Suppressor macrophage (primary cell): ENCODE data around the gene STK17B.
"Not testable (repeated sequence)": the region's sequence is repeated elsewhere in the genome, so short reads cannot be mapped to it uniquely, and the experiment has no call there.

Experiments used
- DNase-seq, 4 experiments: peaks; one replicate each; pipeline ENCODE4 v3.0.0-alpha.2; 2020 to 2022
- total RNA-seq, 17 experiments: gene quantifications; one replicate each; lab custom pipeline; 2026; ENCODE audit warnings: mixed read lengths in 6 of 17, inconsistent platforms in 3 of 17; lab: John Stamatoyannopoulos, UW

Gene STK17B
- total RNA-seq, result 46.0 to 223 (median 98.0) reads per million in 17 experiments

DNA sequence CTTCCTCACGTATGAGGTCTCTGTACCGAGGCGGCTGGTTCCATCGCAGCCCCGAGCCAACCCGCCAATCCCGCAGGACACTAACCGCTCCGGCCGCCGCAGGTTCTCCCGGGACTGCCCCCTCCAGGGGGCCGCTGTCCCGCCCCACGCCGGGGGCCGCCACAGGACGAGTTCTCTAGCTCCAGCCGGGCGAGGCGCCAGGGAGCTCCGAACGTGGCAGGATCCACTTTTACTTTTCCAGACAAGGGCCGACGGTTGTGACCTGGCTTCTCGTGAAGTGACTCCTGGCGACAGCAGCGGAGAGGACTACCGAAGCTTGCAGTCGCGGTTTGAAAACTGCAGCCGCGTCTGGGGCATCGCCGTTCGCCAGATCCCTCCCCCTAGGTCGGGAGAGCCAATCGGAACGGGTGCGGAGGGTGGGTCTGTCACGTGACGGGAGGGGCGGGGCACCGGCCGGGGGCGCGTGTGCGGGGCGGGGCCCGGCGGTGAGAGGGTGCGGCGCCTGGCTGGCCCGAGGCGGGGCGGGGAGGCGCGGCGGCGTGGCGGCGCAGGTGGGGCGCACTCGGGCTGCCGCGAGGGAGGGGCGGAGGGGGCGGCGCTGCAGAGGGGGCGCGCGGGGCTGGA lies at the start of gene STK17B:
TSS of gene STK17B (minus strand) at position 331 of the 624 bp plus-strand sequence. CDS start 8,195 bp downstream, outside the sequence.
- DNase-seq, result peak; percentile 96 to 98 (median 98)

DNA sequence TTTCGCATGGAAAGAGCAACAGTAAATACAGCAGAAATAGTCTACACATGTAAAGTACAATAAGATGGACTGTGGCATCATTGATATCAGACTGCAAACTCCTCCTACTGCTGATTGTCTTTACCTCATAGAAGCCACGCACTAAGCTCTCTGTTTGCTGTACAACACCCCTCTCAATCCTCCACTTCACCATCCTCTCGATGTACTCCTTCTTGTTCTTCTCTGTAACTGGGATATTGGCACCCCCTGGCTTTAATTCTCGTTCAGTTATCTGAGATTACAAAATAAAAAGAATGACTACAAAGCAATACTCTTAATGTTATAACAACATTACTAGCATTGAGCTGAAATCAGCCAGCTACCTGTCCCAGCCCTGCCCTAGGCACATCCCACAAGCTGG lies 49.3 kb upstream of the STK17B start:
- no peak for DNase-seq

DNA sequence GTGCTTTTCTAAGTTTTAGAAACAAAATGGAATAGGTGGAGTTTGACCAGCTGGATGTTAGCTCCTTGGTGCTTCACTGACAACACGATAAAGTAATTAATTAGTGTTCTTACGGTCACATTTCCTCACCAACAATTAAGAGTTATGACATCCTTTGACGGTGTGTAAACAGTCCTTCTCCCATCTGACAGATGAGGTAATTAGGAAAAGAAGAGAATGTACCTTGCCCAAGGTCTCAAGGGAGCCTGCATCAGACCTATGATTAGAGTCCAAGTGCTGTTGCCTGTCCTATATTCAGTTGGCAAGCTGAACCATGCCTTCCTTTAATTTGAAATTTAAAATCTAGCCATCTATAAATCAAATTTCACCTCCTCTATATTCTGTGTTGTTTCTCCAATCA lies 48.3 kb upstream of the STK17B start:
- DNase-seq, result no peak

DNA sequence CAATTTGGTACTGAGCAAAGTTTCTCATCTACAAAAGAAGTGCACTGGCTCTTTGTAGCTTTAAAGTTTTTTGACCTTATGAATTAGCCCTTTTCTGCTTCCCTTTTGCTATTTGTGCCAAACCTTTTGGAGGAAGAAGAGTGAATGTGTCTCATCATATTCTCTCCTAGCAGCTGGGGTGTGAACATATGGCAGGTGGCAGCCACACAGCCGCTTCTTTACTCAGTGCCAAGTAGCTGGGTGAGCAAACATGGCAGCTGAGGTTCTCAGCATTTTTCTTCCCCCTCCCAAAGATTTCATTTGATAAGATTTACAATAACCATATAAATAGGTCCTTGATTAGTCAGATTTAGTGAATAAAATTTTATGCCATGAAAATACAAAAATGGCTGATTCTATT lies 46.7 kb upstream of the STK17B start:
- peak in 2 of 4 experiments; percentile 8 to 16 for DNase-seq

DNA sequence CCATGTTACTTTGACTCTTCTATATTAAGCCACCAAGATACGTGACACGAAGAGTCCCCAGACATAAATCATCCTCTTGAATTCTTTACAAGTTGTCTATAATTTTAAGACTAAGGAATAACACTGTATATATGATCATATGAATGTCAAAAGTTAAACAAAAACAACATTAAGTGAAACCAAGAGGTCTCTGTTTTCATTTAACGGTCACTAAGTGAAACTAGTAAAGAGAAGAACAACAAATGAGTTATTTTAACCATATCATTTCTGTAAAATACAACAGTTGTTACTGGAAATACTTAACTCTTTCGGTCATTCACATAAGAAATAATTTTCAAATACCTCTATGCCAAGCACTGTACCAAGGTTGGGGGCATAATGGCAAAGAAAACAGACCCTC lies 45.7 kb upstream of the STK17B start:
- no peak for DNase-seq

DNA sequence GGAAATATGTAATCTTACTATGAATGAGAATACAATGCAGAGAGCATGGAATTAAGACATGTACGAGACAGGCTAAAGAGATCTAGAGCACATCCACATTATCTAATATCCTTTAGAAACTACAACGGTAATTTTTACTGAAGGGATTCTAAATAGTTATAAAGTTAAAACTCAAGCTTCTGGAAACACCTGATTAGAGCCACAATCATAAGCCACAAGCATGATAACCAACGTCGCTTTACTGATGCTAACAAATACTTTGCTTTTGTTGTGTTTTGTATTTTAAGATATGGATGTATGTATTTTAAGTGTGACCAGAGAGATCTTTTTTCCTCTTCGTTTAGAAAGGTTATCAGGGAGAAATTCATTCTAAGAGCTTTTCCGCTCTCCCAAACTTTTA lies 44.0 kb upstream of the STK17B start:
- no peak for DNase-seq

DNA sequence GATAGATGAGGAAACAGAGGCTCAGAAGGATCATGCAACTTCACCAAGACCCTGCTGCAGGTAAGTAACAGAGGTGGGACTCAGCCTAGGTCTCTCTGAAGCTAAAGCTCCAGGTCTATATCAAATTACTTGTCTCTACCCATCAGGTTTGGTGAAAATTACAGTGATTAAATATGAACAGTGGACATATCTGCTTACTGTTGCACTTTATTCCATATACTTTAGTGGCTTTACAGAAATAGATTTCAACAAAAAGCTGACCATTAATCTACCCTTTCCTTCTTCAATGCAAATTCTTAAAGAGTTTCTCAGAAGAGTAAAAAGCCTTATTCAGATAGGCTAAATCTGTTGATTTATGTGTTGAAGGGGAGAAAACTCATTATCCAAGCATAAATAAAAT lies 42.8 kb upstream of the STK17B start:
- no peak for DNase-seq

DNA sequence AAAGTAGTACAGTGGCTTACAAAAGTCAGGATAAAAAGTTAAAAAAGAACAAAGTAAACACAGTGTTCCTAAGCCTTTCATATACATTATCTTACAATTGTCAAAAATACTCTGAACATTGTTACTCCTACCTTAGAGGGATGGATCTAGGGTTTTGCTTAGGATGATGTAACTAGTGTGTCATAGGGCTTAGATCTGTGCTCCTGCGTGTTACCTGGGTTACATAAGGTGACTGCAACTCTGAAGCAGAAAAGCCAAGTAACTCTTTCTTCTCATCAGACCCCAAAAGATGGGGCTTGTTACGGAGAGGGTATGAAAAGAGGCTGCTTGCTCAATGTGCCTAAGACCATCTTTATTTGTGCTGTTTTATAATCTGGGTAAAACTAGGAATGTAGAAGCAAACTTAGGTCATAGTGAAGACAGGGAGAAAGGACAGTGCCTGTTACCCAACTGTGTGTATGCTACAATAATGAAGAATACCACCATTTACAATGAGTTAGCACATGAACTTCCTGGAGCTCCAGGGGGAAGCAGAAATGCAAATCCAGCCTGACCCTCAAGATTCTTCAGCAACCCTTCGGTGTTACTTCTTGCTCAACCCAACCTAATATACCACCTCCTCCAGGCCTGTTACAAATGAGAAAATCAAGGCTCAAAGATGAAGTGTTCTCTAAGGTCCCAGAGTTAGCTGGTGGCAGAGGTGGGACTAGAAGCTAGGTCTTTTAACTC lies 42.0 kb upstream of the STK17B start:
- peak; percentile 25 to 72 (median 41) for DNase-seq

DNA sequence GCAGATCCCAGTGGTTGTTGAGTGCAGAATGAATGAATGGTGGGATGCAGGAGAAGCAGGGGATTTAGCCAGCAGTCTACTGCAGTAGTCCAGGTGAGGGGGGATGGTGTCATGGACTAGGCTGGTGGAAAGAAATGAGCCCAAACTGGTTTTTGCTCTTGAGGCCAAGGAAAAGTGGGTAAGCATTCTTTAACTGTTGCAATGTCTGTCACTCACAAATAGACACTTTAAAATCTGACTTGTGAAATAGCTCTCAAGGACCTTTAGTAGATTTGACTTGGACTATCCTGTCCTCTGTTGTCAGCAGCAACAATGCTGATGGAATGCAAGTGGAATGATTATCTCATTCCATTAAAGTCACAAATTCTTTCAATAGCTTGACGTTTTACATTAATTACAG lies 37.5 kb upstream of the STK17B start:
- no peak for DNase-seq

DNA sequence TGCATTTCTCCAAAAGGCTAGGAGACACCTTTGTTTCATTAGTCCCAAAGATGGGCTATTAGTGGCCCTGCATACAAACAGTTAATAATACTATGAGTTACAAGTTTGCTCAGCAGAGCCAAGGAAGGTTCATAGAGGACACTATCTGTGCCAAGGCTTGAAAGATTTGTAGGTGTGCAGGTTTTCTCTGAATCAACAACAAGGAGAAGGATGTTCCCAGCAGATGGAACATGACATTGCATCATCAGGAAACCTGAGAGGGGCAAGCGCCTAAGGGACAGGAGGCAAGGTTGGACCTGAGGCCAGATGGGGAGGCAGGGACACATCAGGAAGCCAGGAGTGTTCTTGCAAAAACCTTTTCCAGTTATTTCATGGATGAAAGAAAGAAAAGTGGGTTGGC lies 35.4 kb upstream of the STK17B start:
- DNase-seq, result no peak

DNA sequence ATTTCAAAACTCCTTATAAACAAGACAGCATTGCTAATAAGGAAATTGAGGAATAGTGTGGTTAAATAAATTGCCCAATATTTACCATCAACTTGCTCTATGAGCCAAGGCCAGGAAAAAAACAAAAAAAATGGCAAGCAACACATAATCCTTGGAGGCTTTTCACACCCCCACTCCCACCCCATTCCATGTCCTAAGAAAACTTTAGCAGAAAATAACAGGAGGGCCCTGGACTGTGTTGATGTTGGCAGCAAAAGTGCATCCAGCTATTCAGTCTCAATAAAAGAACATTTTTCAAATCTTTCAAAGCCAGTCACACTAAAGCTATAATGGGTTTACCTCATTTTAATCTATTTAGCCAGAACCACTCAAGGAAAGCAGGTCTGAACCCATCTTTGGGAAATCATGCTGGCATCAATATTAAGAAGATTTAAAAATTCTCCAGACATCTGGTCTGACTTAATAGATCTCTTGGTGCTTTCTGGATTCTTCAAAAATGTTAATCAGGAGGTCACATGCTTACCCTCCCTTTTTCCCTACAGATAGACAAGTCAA lies 34.6 kb upstream of the STK17B start:
- peak in 3 of 4 experiments; percentile 13 to 69 (median 60) for DNase-seq

DNA sequence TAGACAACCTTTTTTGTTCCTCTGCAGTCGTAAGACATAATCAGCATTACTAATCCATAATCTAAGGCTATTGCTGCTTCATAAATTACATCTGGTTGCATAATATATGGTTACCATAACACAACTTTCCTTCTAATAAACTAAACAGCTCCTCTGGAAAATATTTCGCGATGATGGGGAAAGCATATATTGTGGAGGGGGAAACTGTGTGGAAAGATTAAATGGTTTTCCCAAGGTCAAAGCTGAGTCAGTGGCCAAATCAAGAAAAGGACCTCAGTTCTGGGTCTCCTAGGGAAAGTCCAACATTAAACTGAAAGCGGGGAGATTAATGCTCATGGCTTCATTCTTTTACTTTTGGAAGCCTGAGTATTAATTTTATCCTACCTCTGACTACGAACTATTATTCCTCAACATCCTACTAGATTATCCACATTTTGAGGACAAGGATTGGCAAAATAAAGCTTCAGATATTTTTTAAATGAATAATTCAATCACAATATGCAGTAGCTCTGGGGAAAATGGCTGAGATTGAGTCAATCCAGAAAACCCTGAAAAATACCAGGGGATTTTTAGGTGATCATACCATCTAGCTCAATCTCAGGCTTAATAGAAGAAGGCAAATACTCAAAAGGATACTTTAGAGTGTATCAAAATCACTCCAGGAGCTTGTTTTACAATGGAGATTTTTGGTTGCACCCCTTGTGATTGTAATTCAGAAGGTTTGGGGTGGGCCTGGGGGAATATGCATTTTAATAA lies 33.8 kb upstream of the STK17B start:
- peak in 2 of 4 experiments; percentile 5 to 25 for DNase-seq

DNA sequence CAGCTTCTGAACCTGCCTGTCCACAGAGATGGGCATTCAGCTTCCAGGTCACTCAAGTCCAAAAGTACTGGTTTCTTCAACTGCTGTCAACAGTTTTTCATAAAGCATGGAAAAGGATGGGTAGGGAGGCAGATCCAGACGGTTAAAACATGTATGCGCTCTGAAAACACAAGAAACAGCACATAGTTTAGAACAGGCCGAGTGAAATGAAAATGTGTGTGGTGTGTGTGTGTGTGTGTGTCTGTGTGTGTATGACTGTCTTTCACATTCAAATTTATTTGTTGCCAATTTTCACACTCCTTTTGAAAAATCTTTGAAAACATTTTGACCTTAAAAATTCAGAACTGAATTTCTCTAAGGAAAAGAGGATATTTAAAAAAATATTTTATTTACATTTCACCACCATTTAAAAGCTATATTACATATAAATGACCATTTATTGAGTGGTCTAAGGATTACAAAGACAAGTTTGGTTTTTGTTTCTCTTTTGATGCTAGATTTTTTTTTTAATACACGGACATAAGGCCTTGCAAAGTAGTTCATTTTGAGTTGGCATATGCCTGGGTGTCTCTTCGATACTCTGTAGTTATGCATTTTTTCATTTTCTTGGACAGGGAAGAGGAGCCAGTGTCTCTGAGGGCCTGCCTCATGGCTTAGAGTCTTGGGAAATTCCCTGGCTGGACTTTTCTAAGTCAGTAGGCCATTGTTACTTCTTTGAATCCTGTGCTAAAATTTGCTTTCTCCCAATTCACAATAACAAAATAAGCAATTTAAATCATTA lies 30.0 kb upstream of the STK17B start:
- DNase-seq, result no peak

DNA sequence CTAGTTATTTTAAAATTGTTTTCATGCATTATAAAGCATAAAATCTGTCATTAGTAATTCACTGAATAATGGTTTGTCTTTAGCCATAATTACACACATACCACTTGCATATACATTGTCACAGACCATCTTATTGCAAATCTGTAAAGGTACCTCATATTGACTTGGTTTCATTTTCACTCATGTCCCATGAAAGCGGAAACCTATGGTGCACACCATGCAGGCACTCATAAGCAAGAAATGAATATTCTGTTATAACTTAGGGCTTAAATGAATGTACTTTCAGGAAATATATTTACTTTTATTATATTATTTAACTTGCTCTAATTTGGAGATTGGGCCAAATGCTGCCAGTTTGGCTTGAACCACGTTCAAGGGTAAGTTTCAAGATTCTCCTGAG lies 29.2 kb upstream of the STK17B start:
- no peak for DNase-seq

DNA sequence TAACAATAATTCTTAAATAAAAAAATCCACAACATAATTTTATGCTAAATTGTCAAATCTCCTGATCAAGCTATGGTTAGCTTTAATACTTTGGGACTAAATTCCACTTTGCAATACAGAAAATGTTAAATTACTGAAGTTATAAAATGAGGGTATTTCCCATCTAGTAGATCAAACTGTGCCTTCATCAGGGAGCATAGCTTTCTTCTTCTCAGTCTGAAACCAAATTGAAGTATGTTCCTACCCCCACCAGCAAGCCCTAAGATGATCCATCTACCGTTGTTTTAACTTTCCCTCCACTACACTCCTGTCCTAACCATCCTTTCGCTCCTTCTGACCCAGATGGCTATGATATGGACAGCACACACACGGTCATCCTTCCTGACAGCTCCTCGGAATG lies 24.4 kb upstream of the STK17B start:
- no peak for DNase-seq

DNA sequence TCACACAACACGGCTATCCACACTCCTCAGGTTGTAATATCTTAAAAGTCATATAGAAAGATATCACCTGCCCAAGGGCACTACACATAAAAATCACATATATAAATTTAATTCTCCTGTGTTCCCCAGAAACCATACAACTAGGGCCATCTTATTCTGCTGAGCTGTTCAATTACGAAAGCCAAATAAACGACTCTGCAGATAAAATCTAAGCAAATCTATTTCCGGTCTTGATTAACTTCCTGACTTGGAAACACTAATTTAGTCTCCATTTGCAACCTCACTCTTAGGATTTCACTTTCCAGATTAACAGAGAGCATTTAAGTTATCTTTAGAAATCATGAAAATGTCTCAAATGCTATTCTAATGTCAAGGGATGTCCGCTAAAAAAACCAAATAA lies 23.9 kb upstream of the STK17B start:
- no peak for DNase-seq

DNA sequence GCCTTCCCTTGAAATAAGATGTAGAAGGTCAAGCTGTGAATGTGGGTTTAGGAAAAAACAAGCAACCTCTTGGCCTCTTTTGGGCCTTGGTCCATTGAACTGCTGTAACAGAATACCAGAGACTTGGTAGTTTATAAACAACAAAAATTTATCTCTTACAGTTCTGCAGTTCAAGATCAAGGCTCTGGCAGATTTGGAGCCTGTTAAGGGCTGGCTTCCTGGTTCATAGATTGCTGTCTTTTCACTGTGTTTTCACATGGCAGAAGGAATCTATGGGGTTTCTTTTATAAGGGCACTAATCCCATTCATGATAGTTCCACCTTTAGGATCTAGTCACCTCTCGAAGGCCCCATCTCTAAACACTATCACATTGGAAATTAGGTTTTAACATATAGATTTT lies 20.2 kb upstream of the STK17B start:
- DNase-seq, result no peak

DNA sequence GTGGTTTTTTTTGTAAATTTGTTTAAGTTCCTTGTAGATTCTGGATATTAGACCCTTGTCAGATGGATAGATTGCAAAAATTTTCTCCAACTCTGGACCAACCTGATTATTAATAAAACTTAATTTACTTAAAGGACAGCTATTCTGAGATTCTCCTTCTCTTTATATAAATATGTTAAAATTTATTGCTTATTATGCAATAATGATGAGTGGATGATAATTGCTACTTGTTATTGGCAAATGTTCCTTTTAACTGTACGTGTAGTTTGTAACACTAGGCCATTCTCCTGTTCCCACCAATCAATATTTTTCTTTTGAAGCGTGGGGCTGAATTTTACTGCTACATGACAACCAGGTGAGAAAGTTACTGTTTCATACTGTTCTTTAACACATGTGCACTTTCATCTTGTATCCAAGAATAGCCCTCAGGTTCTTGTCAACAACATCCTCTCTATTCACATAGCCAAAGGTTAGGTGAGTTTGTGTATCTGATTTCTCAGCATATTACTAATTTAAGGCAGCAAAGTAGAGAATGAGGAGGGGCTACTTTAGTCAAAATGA lies 16.6 kb upstream of the STK17B start:
- DNase-seq, result no peak

DNA sequence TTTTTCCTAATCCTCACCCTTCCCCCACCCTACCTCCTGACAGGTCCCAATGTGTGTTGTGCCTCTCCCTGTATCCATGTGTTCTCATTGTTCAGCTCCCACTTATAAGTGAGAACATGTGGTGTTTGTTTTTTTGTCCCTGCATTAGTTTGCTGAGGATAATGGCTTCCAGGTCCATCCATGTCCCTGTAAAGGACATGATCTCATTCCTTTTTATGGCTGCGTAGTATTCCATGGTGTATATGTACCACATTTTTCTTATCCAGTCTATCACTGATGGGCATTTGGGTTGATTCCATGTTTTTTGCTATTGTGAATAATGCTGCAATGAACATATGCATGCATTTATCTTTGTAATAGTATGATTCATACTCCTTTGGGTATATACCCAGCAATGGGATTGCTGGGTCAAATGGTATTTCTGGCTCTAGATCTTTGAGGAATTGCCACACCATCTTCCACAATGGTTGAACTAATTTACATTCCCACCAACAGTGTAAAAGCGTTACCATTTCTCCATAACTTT lies 15.9 kb upstream of the STK17B start:
- not testable (repeated sequence) for DNase-seq

DNA sequence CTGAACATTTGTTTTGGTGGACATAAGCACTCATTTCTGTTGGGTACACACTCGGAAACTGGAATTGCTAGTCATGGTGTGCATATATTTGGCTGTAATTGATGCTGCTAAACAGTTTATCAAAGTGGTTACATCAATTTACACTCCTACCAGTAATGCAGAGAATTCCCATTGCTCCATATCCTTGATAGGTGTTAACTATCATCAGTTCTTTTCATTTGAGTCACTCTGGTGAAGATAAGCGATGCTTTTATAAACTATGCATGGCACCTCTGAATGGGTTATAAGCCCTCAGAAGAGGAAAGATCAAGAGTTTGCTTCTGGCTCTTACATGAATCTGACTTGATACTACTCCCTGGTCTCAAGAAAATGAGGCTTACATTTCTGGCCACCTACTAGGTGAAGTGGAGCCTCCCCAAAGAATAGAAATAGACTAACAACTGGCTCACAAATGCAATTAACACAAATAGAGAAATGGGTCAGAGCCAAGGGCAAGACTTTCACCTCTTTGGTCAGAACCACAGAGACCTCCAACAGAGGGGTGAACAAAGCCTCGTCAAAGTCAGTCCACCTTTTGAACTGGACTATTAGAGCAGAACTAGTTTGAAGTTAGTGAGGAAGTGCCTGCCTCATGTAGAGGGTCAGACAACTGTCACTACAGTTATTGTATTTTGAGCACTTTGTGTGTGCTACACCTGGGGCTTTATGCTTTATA lies 15.0 kb upstream of the STK17B start:
- no peak for DNase-seq

DNA sequence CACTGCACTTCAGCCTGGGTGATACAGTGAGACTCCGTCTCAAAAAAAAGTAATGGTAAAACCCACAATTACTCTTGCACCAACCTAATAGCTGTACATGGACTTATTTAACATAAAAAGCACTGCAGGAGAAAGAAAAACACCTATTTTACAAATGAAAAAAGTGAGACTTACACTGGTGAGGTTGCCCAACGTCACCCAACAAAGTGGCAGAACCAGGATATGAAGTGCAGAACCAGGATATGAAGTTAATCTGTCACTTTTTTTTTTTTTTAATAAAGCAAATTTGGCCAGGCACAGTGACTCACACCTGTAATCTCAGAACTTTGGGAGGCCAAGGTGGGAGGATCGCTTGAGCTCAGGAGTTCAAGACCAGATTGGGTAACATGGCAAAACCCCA lies 13.5 kb upstream of the STK17B start:
- no peak for DNase-seq
